ENCODE data around the gene CRYBG2. TPM values are rescaled to one million over a fixed set of nuclear protein-coding genes. Genes with fewer than 3 reads are reported as not detected.

Gene CRYBG2
- total and polyA plus RNA-seq, 2 of the 8 experiments (the other 6 are each of a cell fraction or from before 2014, with no cell fraction given) = 14.2 to 17.0 TPM

DNA sequence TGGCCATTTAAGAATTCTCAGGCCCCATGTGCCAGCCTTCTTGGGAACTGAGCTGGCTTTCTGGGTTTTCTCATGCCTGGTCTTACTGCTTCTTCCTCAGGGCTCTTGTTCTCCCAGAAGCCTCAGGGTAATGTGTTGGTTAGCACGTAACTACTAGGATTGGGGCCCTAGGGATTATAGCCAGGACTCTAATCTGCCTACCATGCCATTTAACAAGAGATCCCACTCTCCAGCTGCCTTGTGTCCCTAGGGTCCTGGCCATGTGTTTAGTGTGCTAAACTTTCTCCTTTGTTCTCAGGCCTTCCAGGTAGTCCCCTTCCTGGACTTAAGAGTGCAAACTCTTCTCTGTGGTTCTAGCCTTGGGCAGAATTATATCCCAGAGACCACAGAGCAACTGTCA, 76.2 kb downstream of the CRYBG2 start:
- Histone ChIP-seq H3K23me2 (ENCODE audit: low read depth, low read length) (peaks cover 9% of the 10 kb centered on the region; the same call in 1 of the 2 replicates), H3K27ac (ENCODE audit: low read depth, low read length) (no peak overlapping the region), H3K4ac (replicated peaks; ENCODE audit: insufficient read length, low read depth, low read length) (no peak overlapping the region), H3K4me3 (ENCODE audit: extremely low read depth in 1 of 4, insufficient read depth in 2 of 4, low read depth in 3 of 4, low read length in 4 of 4) (no peak overlapping the region), H2BK5ac (ENCODE audit: low read depth, low read length) (no peak overlapping the region), H3K23ac (ENCODE audit: insufficient read length) (no peak overlapping the region), H3K56ac (replicated peaks; ENCODE audit: insufficient read length, low read depth, low read length) (no peak overlapping the region), H4K91ac (replicated peaks; ENCODE audit: insufficient read length, low read length) (no peak overlapping the region), H2BK15ac (ENCODE audit: low read length) (no peak overlapping the region), H3K79me1 (ENCODE audit: low read depth, low read length) (no peaks in the 10 kb centered on the region), H2AFZ (ENCODE audit: low read length) (no peak overlapping the region), H4K8ac (ENCODE audit: extremely low read depth, insufficient read depth, low read length) (no peak overlapping the region), H4K5ac (ENCODE audit: insufficient read length, low read depth, low read length) (no peak overlapping the region), H2BK20ac (ENCODE audit: low read length) (no peak overlapping the region), H3K9me3 (ENCODE audit: insufficient read depth in 2 of 2, low read depth in 1 of 2, low read length in 1 of 2) (no peaks in the 10 kb centered on the region), H3K9ac (replicated peaks in 1 of 4; ENCODE audit: extremely low read depth in 1 of 4, low read depth in 3 of 4, low read length in 3 of 4) (no peak overlapping the region), H3K14ac (ENCODE audit: insufficient read length) (no peak overlapping the region), H3K18ac (ENCODE audit: extremely low read depth, low read length) (no peak overlapping the region), H2AK5ac (ENCODE audit: low read depth, low read length) (no peak overlapping the region), H3K4me2 (ENCODE audit: insufficient read depth in 1 of 2, low read depth in 2 of 2, low read length in 2 of 2) (no peak overlapping the region), H3K27me3 (replicated peaks in 1 of 4; ENCODE audit: control insufficient read depth in 3 of 4, extremely low read depth in 1 of 4, insufficient read depth in 3 of 4, low read length in 3 of 4) (no peaks in the 10 kb centered on the region), H2BK120ac (replicated peaks; ENCODE audit: low read depth, low read length) (no peak overlapping the region), H4K20me1 (replicated peaks in 1 of 2; ENCODE audit: control insufficient read depth in 1 of 2, insufficient read depth in 2 of 2, low read length in 2 of 2) (peaks cover 6 to 16% of the 10 kb centered on the region in 2 experiments), H3K36me3 (ENCODE audit: control insufficient read depth in 2 of 4, insufficient read depth in 4 of 4, low read length in 3 of 4) (peaks cover 25 to 36% (median 35%) of the 10 kb centered on the region in 4 experiments), H3K4me1 (replicated peaks in 1 of 4; ENCODE audit: control insufficient read depth in 3 of 4, insufficient read depth in 4 of 4, low read length in 3 of 4) (peaks cover 10 to 32% (median 20%) of the 10 kb centered on the region in 4 experiments), H2BK12ac (ENCODE audit: low read depth, low read length) (no peak overlapping the region), H3K79me2 (ENCODE audit: control insufficient read depth in 1 of 2, insufficient read depth in 2 of 2, low read length in 2 of 2) (peaks cover 0 to 5% of the 10 kb centered on the region in 2 experiments; a peak in 1 of 4 replicates)
- POLR2A ChIA-PET (ENCODE audit: partially characterized antibody) = interaction anchor here (0.8 kb wide), 1 partner anchor 12 kb away, joined by 3 read pairs; no protein-coding TSS in a partner anchor
- TF ChIP-seq EP300 (IDR thresholded peaks at IDR 0.05; ENCODE audit: borderline replicate concordance in 1 of 2, low read depth in 2 of 2, low read length in 2 of 2) (no peak), HDAC2 (IDR thresholded peaks at IDR 0.05; ENCODE audit: borderline replicate concordance in 1 of 2, low read depth in 2 of 2, low read length in 2 of 2) (no peak), ASH2L (IDR thresholded peaks at IDR 0.05; ENCODE audit: low read length) (no peak), SP2 (IDR thresholded peaks at IDR 0.05; ENCODE audit: low read length) (no peak), TAF1 (IDR thresholded peaks at IDR 0.05; ENCODE audit: low read depth, low read length) (no peak), JUN (IDR thresholded peaks at IDR 0.05; ENCODE audit: low read depth, low read length) (no peak)
- FAIRE-seq (no peak), DNase-seq (ENCODE audit: low read depth in 1 of 2, low spot score in 2 of 2) (no peak)
- 82% methylated on average over 1 of the region's 1 CpG; no CpG with 5 or more reads in 1 of the 2 experiments for WGBS, 2 experiments (ENCODE audit: extremely low coverage in 1 of 2, insufficient coverage in 1 of 2, insufficient read length in 1 of 2, insufficient replicate concordance in 2 of 2, low coverage in 1 of 2, low lambda C conversion rate in 2 of 2, missing lambda C conversion rate in 1 of 2)
- CTCF ChIA-PET (ENCODE audit: partially characterized antibody) = interaction anchor here (0.7 to 39.7 kb wide), 10 partner anchors 7 to 117 kb away, joined by 3 to 1530 read pairs (median 6); partner anchors contain the start of genes CATSPER4, CD52 and UBXN11
